H1 (cell line): ENCODE data around the gene TWNK. TPM values are rescaled to one million over a fixed set of nuclear protein-coding genes. Genes with fewer than 3 reads are reported as not detected.
A peak's percentile ranks its signal among the peaks of the same experiment; 100 is the strongest.

ENCODE experiments used
- CREB1 ChIP-seq: IDR thresholded peaks from 2 replicates; pipeline ENCODE4 v1.6.1; 2012; ENCODE audit warnings: inconsistent platforms
- EP300 ChIP-seq, 2 experiments: IDR thresholded peaks; 1 replicate in 1 of 2; 2 replicates in 1 of 2; pipeline ENCODE4 v1.6.1; 2011 to 2012; ENCODE audit warnings: low read depth in 2 of 2, low read length in 2 of 2, mild to moderate bottlenecking in 2 of 2, borderline replicate concordance in 1 of 2, inconsistent platforms in 1 of 2, moderate library complexity in 1 of 2
- EZH2 ChIP-seq: fragments of 200-600 bp; sonication (generic); IDR thresholded peaks from 2 replicates; pipeline ENCODE4 v1.7.1; 2012; ENCODE audit warnings: low read depth, mild to moderate bottlenecking, moderate library complexity, low read length, inconsistent platforms; ENCODE audit not compliant: severe bottlenecking
- GTF2F1 ChIP-seq: IDR thresholded peaks from 2 replicates; pipeline ENCODE4 v1.6.1; 2012; ENCODE audit warnings: low read depth, low read length, improper control_type of control experiment, borderline replicate concordance
- HDAC6 ChIP-seq: IDR thresholded peaks from one replicate; pipeline ENCODE4 v1.7.1; 2012; ENCODE audit warnings: low read depth, mild to moderate bottlenecking, inconsistent platforms, low read length, moderate library complexity
- JUN ChIP-seq: IDR thresholded peaks from 2 replicates; pipeline ENCODE4 v1.6.1; 2011; ENCODE audit warnings: low read depth, mild to moderate bottlenecking, improper control_type of control experiment, low read length
- JUND ChIP-seq: IDR thresholded peaks from 2 replicates; pipeline ENCODE4 v1.6.1; 2011; ENCODE audit warnings: mild to moderate bottlenecking, improper control_type of control experiment, low read length
- KDM1A ChIP-seq: fragments of 200-600, 300-600 bp; sonication (generic); IDR thresholded peaks from 2 replicates; pipeline ENCODE4 v1.7.1; 2016; ENCODE audit warnings: mild to moderate bottlenecking, low read length, borderline replicate concordance
- KDM5A ChIP-seq: fragments of 200-600 bp; IDR thresholded peaks from 2 replicates; pipeline ENCODE4 v1.7.1; 2012; ENCODE audit warnings: mild to moderate bottlenecking, low read length, inconsistent platforms, mixed read lengths
- NRF1 ChIP-seq: IDR thresholded peaks from 2 replicates; pipeline ENCODE4 v1.6.1; 2011; ENCODE audit warnings: mild to moderate bottlenecking, low read depth, low read length, improper control_type of control experiment
- POLR2A ChIP-seq, 2 experiments: IDR thresholded peaks; 1 replicate in 1 of 2; 2 replicates in 1 of 2; pipeline ENCODE4 v1.6.1; 2011; ENCODE audit warnings: low read depth in 2 of 2, low read length in 2 of 2, mild to moderate bottlenecking in 2 of 2; ENCODE audit errors: control extremely low read depth in 1 of 2
- POLR2AphosphoS5 ChIP-seq: IDR thresholded peaks from 2 replicates; pipeline ENCODE4 v1.6.1; 2011; ENCODE audit warnings: low read depth, low read length
- RBBP5 ChIP-seq: IDR thresholded peaks from 2 replicates; pipeline ENCODE4 v1.7.1; 2012; ENCODE audit warnings: low read depth, mild to moderate bottlenecking, inconsistent platforms, low read length, moderate library complexity, borderline replicate concordance
- RNF2 ChIP-seq: fragments of 200-900, 300-1000 bp; sonication (generic); IDR thresholded peaks from 2 replicates; pipeline ENCODE4 v1.7.1; 2016; ENCODE audit warnings: borderline replicate concordance, low read depth, mild to moderate bottlenecking, antibody characterized with exemption, low read length; ENCODE audit not compliant: poor library complexity, severe bottlenecking; ENCODE audit errors: missing control alignments
- RXRA ChIP-seq: IDR thresholded peaks from 2 replicates; pipeline ENCODE4 v1.6.1; 2011; ENCODE audit warnings: low read depth, mild to moderate bottlenecking, low read length, moderate library complexity; ENCODE audit not compliant: insufficient read depth
- SIN3A ChIP-seq, 2 experiments: IDR thresholded peaks in 1 of 2; conservative IDR thresholded peaks in 1 of 2; 2 replicates each; pipeline ENCODE4 v1.6.1; 2011 to 2012; ENCODE audit warnings: low read length in 2 of 2, improper control_type of control experiment in 1 of 2, low read depth in 1 of 2, mild to moderate bottlenecking in 1 of 2
- SP2 ChIP-seq: IDR thresholded peaks from 2 replicates; pipeline ENCODE4 v1.6.1; 2012; ENCODE audit warnings: mild to moderate bottlenecking, low read length, inconsistent platforms
- SP4 ChIP-seq: IDR thresholded peaks from 2 replicates; pipeline ENCODE4 v1.6.1; 2012; ENCODE audit warnings: low read length, inconsistent platforms
- polyA plus RNA-seq, 7 experiments: library from polyadenylated mRNA; depleted of rRNA in 3 of 7; stranded (reverse) in 5 of 7; unstranded in 2 of 7; fragments of >200 nt in 5 of 7; fragments of 200-250 nt in 2 of 7; gene quantifications; 1 replicate in 5 of 7; 2 replicates in 1 of 7; 4 replicates in 1 of 7; pipeline versions ENCODE4 v1.2.1 to v1.2.3, GENCODE V29; 2011 to 2013; ENCODE audit warnings: missing spikeins in 2 of 7, mixed read lengths in 2 of 7
- total RNA-seq: library from RNA; stranded (reverse); fragmentation: NEBNext Ultra II Directional; extraction: Animal tissue kit (Norgen Biotek cat#: 25700); gene quantifications from 2 replicates; pipeline ENCODE4 v1.2.1, GENCODE V29; 2021
- TF ChIP-seq, protein P1 (sequence below): IDR thresholded peaks from 2 replicates; pipeline ENCODE4 v1.6.1; 2011; ENCODE audit warnings: low read length, improper control_type of control experiment
- TF ChIP-seq, protein P2 (sequence below), 3 experiments: IDR thresholded peaks; 1 replicate in 2 of 3; 2 replicates in 1 of 3; pipeline versions ENCODE4 v1.5.1 to v1.6.1; 2011; ENCODE audit warnings: low read length in 3 of 3, mild to moderate bottlenecking in 3 of 3, inconsistent platforms in 2 of 3, low read depth in 1 of 3, moderate library complexity in 1 of 3; ENCODE audit not compliant: insufficient read depth in 1 of 3; ENCODE audit errors: control extremely low read depth in 1 of 3

Gene TWNK
- total and polyA plus RNA-seq, 2 of the 8 experiments (the other 6 are each of a cell fraction or from before 2014, with no cell fraction given): 15.4 to 32.5 TPM

DNA sequence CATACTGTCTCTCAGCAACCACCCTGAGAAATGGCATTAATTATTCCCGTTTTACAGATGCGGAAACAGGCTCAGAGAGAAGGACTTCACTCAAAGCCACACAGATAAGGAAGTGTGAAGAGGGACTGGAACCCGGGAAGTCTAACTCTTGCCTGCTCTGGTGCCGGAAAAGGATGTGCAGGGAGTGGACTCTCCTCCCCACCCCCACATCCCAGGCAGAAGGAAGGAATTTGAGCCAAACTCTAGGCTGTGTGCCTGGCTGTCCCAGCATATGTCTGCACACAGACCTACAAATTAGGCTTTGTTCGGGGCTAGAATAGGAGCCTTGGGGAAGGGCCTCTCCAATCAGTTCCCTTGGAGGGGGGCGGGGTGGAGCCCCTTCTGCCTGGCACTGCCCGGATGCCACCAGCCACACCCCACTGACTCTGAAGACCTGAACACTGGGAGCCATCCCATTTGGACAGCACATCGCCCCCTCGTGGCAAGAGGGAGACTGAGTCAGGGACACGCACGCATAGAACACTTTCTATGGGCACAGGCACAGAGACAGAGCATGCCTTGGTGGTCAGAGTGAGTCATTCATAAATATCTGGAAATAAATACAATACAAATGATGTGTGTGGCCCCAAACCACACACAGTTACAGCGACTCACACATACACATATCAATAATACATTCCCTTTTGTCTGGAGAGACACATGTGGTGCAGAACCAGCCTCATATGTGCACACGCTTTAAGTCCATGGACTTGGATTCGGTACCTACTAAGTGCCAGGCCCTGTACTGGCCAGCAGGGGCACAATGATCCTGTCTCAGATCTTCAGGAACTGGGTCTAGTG is 25.4 kb downstream of the TWNK start (continued):
- TF ChIP-seq POLR2AphosphoS5 (no peak; the same call in 1 of the 2 replicates), KDM5A (no peak), RNF2 (no peak), JUN (no peak), HDAC6 (no peak), CREB1 (peak; percentile 34), POLR2A (IDR thresholded peaks at IDR 0.05; ENCODE audit: control extremely low read depth in 1 of 2, low read depth in 2 of 2, low read length in 2 of 2) (no peak), GTF2F1 (no peak), RXRA (no peak), EP300 (IDR thresholded peaks at IDR 0.05; ENCODE audit: borderline replicate concordance in 1 of 2, low read depth in 2 of 2, low read length in 2 of 2) (no peak), NRF1 (no peak), SIN3A (conservative IDR thresholded peaks at IDR 0.05 in 1 of 2, IDR thresholded peaks at IDR 0.05 in 1 of 2; ENCODE audit: low read depth in 1 of 2, low read length in 2 of 2) (0 out of 4 replicates have a peak, but pooled peaks of 1 of the 2 experiments have one; percentile 33), SP4 (0 out of 2 replicates have a peak, but pooled peaks have one; percentile 43), RBBP5 (no peak), EZH2 (no peak), KDM1A (no peak), JUND (no peak), SP2 (no peak)
- TF ChIP-seq, protein P1, sequence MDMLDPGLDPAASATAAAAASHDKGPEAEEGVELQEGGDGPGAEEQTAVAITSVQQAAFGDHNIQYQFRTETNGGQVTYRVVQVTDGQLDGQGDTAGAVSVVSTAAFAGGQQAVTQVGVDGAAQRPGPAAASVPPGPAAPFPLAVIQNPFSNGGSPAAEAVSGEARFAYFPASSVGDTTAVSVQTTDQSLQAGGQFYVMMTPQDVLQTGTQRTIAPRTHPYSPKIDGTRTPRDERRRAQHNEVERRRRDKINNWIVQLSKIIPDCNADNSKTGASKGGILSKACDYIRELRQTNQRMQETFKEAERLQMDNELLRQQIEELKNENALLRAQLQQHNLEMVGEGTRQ: no peak
- TF ChIP-seq, protein P2, sequence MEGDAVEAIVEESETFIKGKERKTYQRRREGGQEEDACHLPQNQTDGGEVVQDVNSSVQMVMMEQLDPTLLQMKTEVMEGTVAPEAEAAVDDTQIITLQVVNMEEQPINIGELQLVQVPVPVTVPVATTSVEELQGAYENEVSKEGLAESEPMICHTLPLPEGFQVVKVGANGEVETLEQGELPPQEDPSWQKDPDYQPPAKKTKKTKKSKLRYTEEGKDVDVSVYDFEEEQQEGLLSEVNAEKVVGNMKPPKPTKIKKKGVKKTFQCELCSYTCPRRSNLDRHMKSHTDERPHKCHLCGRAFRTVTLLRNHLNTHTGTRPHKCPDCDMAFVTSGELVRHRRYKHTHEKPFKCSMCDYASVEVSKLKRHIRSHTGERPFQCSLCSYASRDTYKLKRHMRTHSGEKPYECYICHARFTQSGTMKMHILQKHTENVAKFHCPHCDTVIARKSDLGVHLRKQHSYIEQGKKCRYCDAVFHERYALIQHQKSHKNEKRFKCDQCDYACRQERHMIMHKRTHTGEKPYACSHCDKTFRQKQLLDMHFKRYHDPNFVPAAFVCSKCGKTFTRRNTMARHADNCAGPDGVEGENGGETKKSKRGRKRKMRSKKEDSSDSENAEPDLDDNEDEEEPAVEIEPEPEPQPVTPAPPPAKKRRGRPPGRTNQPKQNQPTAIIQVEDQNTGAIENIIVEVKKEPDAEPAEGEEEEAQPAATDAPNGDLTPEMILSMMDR (IDR thresholded peaks at IDR 0.05; ENCODE audit: control extremely low read depth in 1 of 3, insufficient read depth in 1 of 3, low read depth in 1 of 3, low read length in 3 of 3): peak; percentile 76 to 99 (median 98)
